ENCODE results near the gene C2orf74. TPM values are rescaled to one million over a fixed set of nuclear protein-coding genes. Genes with fewer than 3 reads are reported as not detected.

Gene C2orf74
- 6.3 and 14.3 TPM in 2 replicates for total RNA-seq

DNA sequence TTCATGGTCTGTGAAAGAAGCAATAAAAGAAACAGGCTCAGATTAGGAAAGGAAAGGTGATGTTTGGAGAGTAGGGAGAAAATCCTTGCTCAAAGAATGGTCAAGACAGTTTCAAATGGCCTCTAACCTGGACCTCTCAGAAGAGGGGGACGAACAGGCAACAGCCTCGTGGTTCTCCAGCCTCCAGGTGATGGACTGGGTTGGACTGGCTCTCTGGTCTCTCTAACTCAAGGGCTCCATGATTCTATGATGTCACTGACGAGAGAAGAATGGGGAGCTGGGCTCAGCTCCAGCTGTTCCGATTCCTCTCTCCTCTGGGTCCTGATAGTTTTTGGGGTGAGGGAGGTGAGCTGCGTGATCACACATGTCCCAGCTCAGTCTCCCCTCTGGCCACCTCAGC is at the start of gene C2orf74:
Gene C2orf74 (plus strand): TSS at position 301 of the 400 bp plus-strand sequence. CDS start 327 bp downstream, outside the sequence.

Other genes starting within 250 kb of the C2orf74 start
- gene PEX13, start 144.5 kb upstream of the C2orf74 start, total RNA-seq: 26.7 and 30.0 TPM in 2 replicates
- 3.4 and 9.5 TPM in 2 replicates for gene PUS10, start 143.9 kb upstream of the C2orf74 start, total RNA-seq
- gene SANBR, start 96.3 kb upstream of the C2orf74 start, total RNA-seq: 7.2 TPM in 2 replicates

Data from epithelial cell of alveolus of lung (primary cell).